ENCODE data around the gene SEMA5A.

Gene SEMA5A

GRCh38 chr5:9500193-9500592 is 45.7 kb downstream of the SEMA5A start:
- no peak for DNase-seq (ENCODE audit: extremely low spot score)
- CTCF ChIA-PET, result interaction anchor here (0.9 to 2.7 kb wide), 8 partner anchors 13 to 138 kb away, joined by 3 to 10 read pairs (median 3); no protein-coding TSS in a partner anchor
- TF ChIP-seq CTCF (IDR thresholded peaks at IDR 0.05; ENCODE audit: control extremely low read depth, extremely low read depth, low read depth, missing control alignments), result no peak
- POLR2A ChIA-PET, result no interaction called here

- CTCF ChIA-PET, result interaction anchor here (0.9 to 2.7 kb wide), 9 partner anchors 9 to 1571 kb away, joined by 3 to 10 read pairs (median 3); no protein-coding TSS in a partner anchor
Observed at GRCh38 chr5:9499498-9499876, 46.4 kb downstream of the SEMA5A start.

GRCh38 chr5:9498541-9499497 is 47.1 kb downstream of the SEMA5A start:
- ChIA-PET POLR2A (no interaction called here), CTCF (interaction anchor here (0.9 to 2.7 kb wide), 14 partner anchors 8 to 1577 kb away, joined by 3 to 10 read pairs (median 3); no protein-coding TSS in a partner anchor)
- peak; percentile 35 for TF ChIP-seq CTCF (IDR thresholded peaks at IDR 0.05; ENCODE audit: control extremely low read depth, extremely low read depth, low read depth, missing control alignments)
- no peak for DNase-seq (ENCODE audit: extremely low spot score)

More at GRCh38 chr5:9499498-9499876, 46.4 kb downstream of the SEMA5A start:
- TF ChIP-seq CTCF (IDR thresholded peaks at IDR 0.05; ENCODE audit: control extremely low read depth, extremely low read depth, low read depth, missing control alignments), result no peak
- POLR2A ChIA-PET, result no interaction called here
- no peak for DNase-seq (ENCODE audit: extremely low spot score)

GRCh38 chr5:9497347-9497746 is 48.5 kb downstream of the SEMA5A start:
- no peak for TF ChIP-seq CTCF (IDR thresholded peaks at IDR 0.05; ENCODE audit: control extremely low read depth, extremely low read depth, low read depth, missing control alignments)
- DNase-seq (ENCODE audit: extremely low spot score), result no peak
- CTCF ChIA-PET, result interaction anchor here (1.1 to 2.6 kb wide), 8 partner anchors 8 to 1576 kb away, joined by 3 to 8 read pairs (median 3); no protein-coding TSS in a partner anchor
- POLR2A ChIA-PET, result no interaction called here

GRCh38 chr5:9496801-9497200 is 49.1 kb downstream of the SEMA5A start:
- no peak for TF ChIP-seq CTCF (IDR thresholded peaks at IDR 0.05; ENCODE audit: control extremely low read depth, extremely low read depth, low read depth, missing control alignments)
- DNase-seq (ENCODE audit: extremely low spot score), result no peak
- POLR2A ChIA-PET, result no interaction called here
- CTCF ChIA-PET, result interaction anchor here (1.1 to 2.6 kb wide), 6 partner anchors 18 to 1575 kb away, joined by 3 to 8 read pairs (median 3); no protein-coding TSS in a partner anchor

- ChIA-PET CTCF (no interaction called here), POLR2A (no interaction called here)
Observed at GRCh38 chr5:9495121-9495520, 50.8 kb downstream of the SEMA5A start.

More at GRCh38 chr5:9495121-9495520, 50.8 kb downstream of the SEMA5A start:
- no peak for TF ChIP-seq CTCF (IDR thresholded peaks at IDR 0.05; ENCODE audit: control extremely low read depth, extremely low read depth, low read depth, missing control alignments)
- no peak for DNase-seq (ENCODE audit: extremely low spot score)
